HepG2 (cell line): Measurements from ENCODE around the gene POLA2. TPM values are rescaled to one million over a fixed set of nuclear protein-coding genes. Genes with fewer than 3 reads are reported as not detected.

Experiments used
- AKAP8 ChIP-seq: sonication (generic); formaldehyde crosslinking; IDR thresholded peaks from 2 replicates; pipeline ENCODE4 v1.5.1; 2020; ENCODE audit warnings: mild to moderate bottlenecking, missing genetic modification reagents
- MLLT10 ChIP-seq: sonication (generic); formaldehyde crosslinking; IDR thresholded peaks from 2 replicates; pipeline ENCODE4 v1.4.0; 2020; ENCODE audit warnings: missing genetic modification reagents
- NFE2L1 ChIP-seq: sonication (generic); formaldehyde crosslinking; IDR thresholded peaks from 2 replicates; pipeline ENCODE4 v1.4.0; 2020; ENCODE audit warnings: missing genetic modification reagents, mild to moderate bottlenecking, borderline replicate concordance
- SALL1 ChIP-seq: sonication (generic); formaldehyde crosslinking; IDR thresholded peaks from 2 replicates; pipeline ENCODE4 v1.8.0; 2022; ENCODE audit warnings: mild to moderate bottlenecking, missing genetic modification reagents
- TIGD3 ChIP-seq: sonication (generic); formaldehyde crosslinking; IDR thresholded peaks from 2 replicates; pipeline ENCODE4 v1.5.1; 2020; ENCODE audit warnings: mild to moderate bottlenecking, missing genetic modification reagents, borderline replicate concordance
- U2AF2 ChIP-seq: fragments of 200-400 bp; formaldehyde crosslinking; IDR thresholded peaks from 2 replicates; pipeline ENCODE4 v1.6.1; 2017; ENCODE audit warnings: low read depth, mild to moderate bottlenecking, low read length
- ZNF367 ChIP-seq: sonication (generic); formaldehyde crosslinking; IDR thresholded peaks from 2 replicates; pipeline ENCODE4 v1.4.0; 2020; ENCODE audit warnings: missing genetic modification reagents, borderline replicate concordance
- ZNF574 ChIP-seq: sonication (generic); formaldehyde crosslinking; IDR thresholded peaks from 2 replicates; pipeline ENCODE4 v1.4.0; 2020; ENCODE audit warnings: missing genetic modification reagents
- ZNF878 ChIP-seq: sonication (generic); formaldehyde crosslinking; IDR thresholded peaks from 2 replicates; pipeline ENCODE4 v1.8.1; 2023; ENCODE audit warnings: mild to moderate bottlenecking, missing genetic modification reagents, moderate library complexity
- ZSCAN12 ChIP-seq: sonication (generic); formaldehyde crosslinking; IDR thresholded peaks from 2 replicates; pipeline ENCODE4 v1.9.0; 2021; ENCODE audit warnings: mild to moderate bottlenecking, missing genetic modification reagents
- polyA plus RNA-seq, 8 experiments: library from polyadenylated mRNA; depleted of rRNA in 3 of 8; stranded (reverse) in 7 of 8; unstranded in 1 of 8; fragments of >200 nt; fragmentation: Illumina TruSeq in 4 of 8; extraction: Trizol in 4 of 8; gene quantifications; 2 replicates each; pipeline versions ENCODE4 v1.2.1 to v1.2.3, GENCODE V29; 2011 to 2016; ENCODE audit warnings: low read depth in 4 of 8, missing spikeins in 1 of 8, mixed read lengths in 1 of 8; ENCODE audit not compliant: insufficient read depth in 1 of 8
- total RNA-seq, 5 experiments: library from RNA; depleted of rRNA; stranded (reverse); fragments of >200 nt; fragmentation: Illumina TruSeq; extraction: Trizol; gene quantifications; 2 replicates each; pipeline ENCODE4 v1.2.3, GENCODE V29; 2016; ENCODE audit warnings: low read depth in 1 of 5
- TF ChIP-seq, protein P1 (sequence below): sonication (generic); formaldehyde crosslinking; IDR thresholded peaks from 2 replicates; pipeline ENCODE4 v1.8.1; 2023; ENCODE audit warnings: mild to moderate bottlenecking, missing genetic modification reagents, borderline replicate concordance

Gene POLA2
- total and polyA plus RNA-seq, 2 of the 13 experiments (the other 11 are each of a cell fraction or from before 2014, with no cell fraction given), result 9.7 to 15.6 TPM

DNA sequence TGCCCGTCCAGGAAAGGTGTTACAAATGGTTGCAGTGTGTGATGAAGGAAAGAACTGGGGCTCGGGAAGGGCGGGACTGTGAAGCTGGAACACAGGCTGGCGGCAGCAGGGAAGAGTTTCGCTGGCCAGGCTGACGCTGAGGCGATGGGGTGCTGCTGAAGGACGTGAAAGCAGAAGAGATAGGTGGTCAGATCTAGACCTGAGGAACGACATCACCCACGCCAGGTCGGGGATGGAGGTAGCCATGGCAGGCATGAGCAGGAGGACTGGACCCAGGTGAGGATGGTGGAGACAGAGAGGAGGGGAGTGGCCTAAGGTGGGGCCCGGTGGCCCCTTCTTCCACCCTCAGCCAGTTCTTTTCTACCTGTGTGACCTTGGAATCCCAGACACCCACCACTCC, 62.1 kb downstream of the POLA2 start (continued):
- no peak for TF ChIP-seq NFE2L1
- TF ChIP-seq AKAP8, result no peak
- no peak for TF ChIP-seq MLLT10
- no peak for TF ChIP-seq ZNF878 (CRISPR knock-in tag)
- TF ChIP-seq ZNF574 (CRISPR knock-in tag), result no peak
- TF ChIP-seq TIGD3 (CRISPR knock-in tag), result no peak
- TF ChIP-seq SALL1 (CRISPR knock-in tag), result no peak; the same call in 1 of the 2 replicates
- no peak for TF ChIP-seq ZSCAN12 (CRISPR knock-in tag)
- TF ChIP-seq ZNF367 (CRISPR knock-in tag), result no peak
- no peak for TF ChIP-seq U2AF2
- TF ChIP-seq, protein P1, sequence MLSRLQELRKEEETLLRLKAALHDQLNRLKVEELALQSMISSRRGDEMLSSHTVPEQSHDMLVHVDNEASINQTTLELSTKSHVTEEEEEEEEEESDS (CRISPR knock-in tag), result no peak
